H54 (cell line): Measurements from ENCODE around the gene MAD1L1.

Experiments
- DNase-seq: peaks from one replicate; pipeline ENCODE4 v3.0.0; 2011; ENCODE audit warnings: low spot score, mixed read lengths; ENCODE audit not compliant: insufficient read length
- FAIRE-seq: peaks from 3 replicates; lab custom pipeline; 2011; peaks lifted over from hg19 to GRCh38; lab: Jason Lieb, UNC
- POLR2A ChIP-seq: IDR thresholded peaks from 2 replicates; pipeline ENCODE4 v1.6.1; 2011; ENCODE audit warnings: low read depth, mild to moderate bottlenecking, low read length

MAD1L1 gene

DNA sequence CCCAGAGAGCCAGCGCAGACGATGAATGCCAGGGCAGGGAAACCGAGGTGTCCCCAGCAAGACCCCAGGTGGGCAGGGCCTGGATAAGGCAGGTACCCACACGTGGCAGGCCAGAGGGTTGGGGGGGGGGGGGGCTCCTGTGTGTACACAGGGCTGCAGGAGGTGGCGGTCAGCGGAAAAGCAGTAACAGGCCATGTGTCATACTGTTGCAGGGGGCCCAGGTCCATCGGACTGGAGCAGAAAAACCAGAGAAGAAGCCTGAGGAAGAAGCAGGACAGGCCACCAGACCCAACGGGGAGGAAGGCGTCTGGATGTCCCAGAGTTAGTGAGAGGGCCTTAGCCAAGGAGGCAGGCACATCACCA, 116.3 kb downstream of the MAD1L1 start:
- 0 out of 2 replicates have a peak, but pooled peaks have one; percentile 12 for TF ChIP-seq POLR2A
- no peak for FAIRE-seq
- DNase-seq: no peak

DNA sequence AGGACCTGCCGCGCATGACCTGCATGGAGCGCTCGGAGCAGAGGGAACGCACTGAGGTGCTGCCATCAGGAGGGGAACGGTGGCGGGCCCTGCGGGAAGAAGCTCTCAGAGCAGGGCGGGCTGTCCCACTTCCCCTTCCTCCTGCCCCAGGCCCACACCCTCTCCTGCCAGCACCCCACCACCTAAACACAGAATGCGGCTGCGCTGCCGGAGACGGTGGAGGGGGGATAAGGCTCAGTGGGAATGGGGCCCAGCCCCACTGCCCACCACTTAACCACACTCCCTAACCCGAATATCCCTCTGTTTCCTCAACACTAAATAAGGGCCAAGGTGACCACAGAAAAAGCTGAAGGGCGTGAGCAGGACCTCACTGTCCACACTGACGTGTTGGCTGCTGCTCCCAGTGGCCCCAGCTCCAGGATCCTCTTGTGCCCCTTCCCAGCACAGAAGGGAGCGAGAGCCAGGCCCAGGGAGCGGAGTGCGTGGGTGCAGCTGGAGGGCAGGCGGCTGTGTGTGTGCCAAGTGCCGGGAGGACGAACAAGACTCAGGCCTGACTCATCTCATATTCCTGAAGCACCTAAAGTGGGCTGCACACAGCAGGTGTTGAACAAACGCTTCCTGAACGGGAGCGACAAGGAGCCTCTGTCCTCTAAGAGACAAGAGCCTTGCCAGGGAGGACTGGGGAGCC, 116.8 kb downstream of the MAD1L1 start:
- TF ChIP-seq POLR2A: no peak
- FAIRE-seq (no peak), DNase-seq (peak; percentile 96)

- DNase-seq (no peak), FAIRE-seq (no peak)
- TF ChIP-seq POLR2A: no peak
Measured at GRCh38 chr7:2114926-2115759, 117.6 kb downstream of the MAD1L1 start.

- no peak for TF ChIP-seq POLR2A
- DNase-seq (peak; percentile 92), FAIRE-seq (no peak)
Measured at GRCh38 chr7:2114052-2114451, 118.7 kb downstream of the MAD1L1 start.

GRCh38 chr7:2112261-2113198, 120.2 kb downstream of the MAD1L1 start:
- DNase-seq (no peak), FAIRE-seq (no peak)
- no peak for TF ChIP-seq POLR2A

GRCh38 chr7:2111568-2111967, 121.2 kb downstream of the MAD1L1 start:
- DNase-seq (no peak), FAIRE-seq (no peak)
- TF ChIP-seq POLR2A: no peak

GRCh38 chr7:2110610-2111396, 121.9 kb downstream of the MAD1L1 start:
- FAIRE-seq: no peak
- DNase-seq: no peak
- TF ChIP-seq POLR2A: no peak

DNA sequence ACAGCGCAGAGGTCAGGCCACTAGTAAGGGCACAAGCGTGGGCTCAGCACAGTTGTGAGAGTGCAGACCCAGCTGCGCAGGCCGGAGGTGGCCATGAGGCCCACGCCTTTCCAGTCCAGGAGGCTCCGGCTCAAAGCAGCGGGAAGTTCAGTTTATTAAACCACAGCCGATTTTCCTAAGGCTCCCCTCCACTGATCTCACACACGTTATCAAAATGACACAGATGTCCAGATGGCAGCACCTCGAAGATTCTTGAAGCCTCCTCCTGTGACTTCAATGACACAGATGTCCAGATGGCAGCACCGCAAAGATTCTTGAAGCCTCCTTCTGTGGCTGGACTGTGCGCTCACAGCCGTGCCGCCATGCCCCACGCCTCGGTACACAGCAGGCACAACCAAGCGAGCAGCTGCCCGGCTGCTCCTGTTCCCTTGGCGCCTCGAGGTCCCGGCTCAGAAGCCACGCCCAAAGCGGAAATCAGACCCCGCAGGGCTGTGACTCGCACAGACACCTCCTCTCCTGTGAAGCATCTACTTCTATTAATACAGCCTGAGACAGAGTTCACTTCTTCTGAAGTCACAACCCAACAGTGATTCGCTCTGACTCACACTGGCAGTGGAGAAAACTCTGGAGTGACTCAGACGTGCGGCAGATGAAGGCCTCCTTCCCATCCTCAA, 122.7 kb downstream of the MAD1L1 start:
- DNase-seq (peak; percentile 100), FAIRE-seq (peak; percentile 92)

GRCh38 chr7:2109251-2109872, 123.4 kb downstream of the MAD1L1 start:
- no peak for FAIRE-seq
- TF ChIP-seq POLR2A: no peak
- DNase-seq: no peak

More for the DNA sequence above, 122.7 kb downstream of the MAD1L1 start:
- TF ChIP-seq POLR2A: peak; percentile 88

- DNase-seq (no peak), FAIRE-seq (no peak)
- TF ChIP-seq POLR2A: no peak
Measured at GRCh38 chr7:2108501-2109250, 124.1 kb downstream of the MAD1L1 start.

- FAIRE-seq: no peak
- TF ChIP-seq POLR2A: no peak
- no peak for DNase-seq
Measured at GRCh38 chr7:2108071-2108455, 124.7 kb downstream of the MAD1L1 start.
